Limb (tissue), 2 donors: ENCODE measurements around the gene PRF1.

ENCODE experiments used
- DNase-seq, 2 donors: peaks; one replicate each; pipeline ENCODE4 v3.0.0-alpha.2; 2016; ENCODE audit errors: extremely low spot score in 2 of 2

Gene PRF1

GRCh38 chr10:70578371-70578947 lies 24.1 kb downstream of the PRF1 start:
- no peak for DNase-seq

GRCh38 chr10:70576803-70577517 lies 25.6 kb downstream of the PRF1 start:
- no peak for DNase-seq

- no peak for DNase-seq
These were observed 26.4 kb downstream of the PRF1 start for GRCh38 chr10:70575874-70576802.

GRCh38 chr10:70575486-70575873 lies 27.1 kb downstream of the PRF1 start:
- DNase-seq = no peak

- DNase-seq = no peak
These were observed 28.7 kb downstream of the PRF1 start for GRCh38 chr10:70573599-70574506.

- no peak for DNase-seq
These were observed 30.7 kb downstream of the PRF1 start for GRCh38 chr10:70571636-70572439.

GRCh38 chr10:70571236-70571635 lies 31.3 kb downstream of the PRF1 start:
- DNase-seq = no peak

GRCh38 chr10:70568781-70569495 lies 33.6 kb downstream of the PRF1 start:
- DNase-seq = no peak

GRCh38 chr10:70568113-70568512 lies 34.4 kb downstream of the PRF1 start:
- DNase-seq = no peak

- DNase-seq = peak in 1 of 2 donors; percentile 29
These were observed 34.9 kb downstream of the PRF1 start for GRCh38 chr10:70567603-70568002.

- peak in 1 of 2 donors; percentile 25 for DNase-seq
These were observed 35.8 kb downstream of the PRF1 start for GRCh38 chr10:70566515-70567290.

- peak in 1 of 2 donors; percentile 26 for DNase-seq
These were observed 36.7 kb downstream of the PRF1 start for GRCh38 chr10:70565556-70566514.

GRCh38 chr10:70564901-70565351 lies 37.6 kb downstream of the PRF1 start:
- peak in 1 of 2 donors; percentile 26 for DNase-seq

- peak in 1 of 2 donors; percentile 24 for DNase-seq
These were observed 38.3 kb downstream of the PRF1 start for GRCh38 chr10:70564113-70564725.

- peak in 1 of 2 donors; percentile 27 for DNase-seq
These were observed 39.3 kb downstream of the PRF1 start for GRCh38 chr10:70563230-70563629.

GRCh38 chr10:70562036-70562755 lies 40.3 kb downstream of the PRF1 start:
- peak; percentile 64 to 76 for DNase-seq
